SK-N-SH (cell line): ENCODE measurements around the gene CDKL4.

ENCODE experiments used
- CTCF ChIP-seq: fragments of 200-600 bp; sonication (generic); IDR thresholded peaks from 2 replicates; pipeline ENCODE4 v1.6.1; 2017; ENCODE audit warnings: antibody characterized with exemption, mild to moderate bottlenecking, moderate library complexity
- GABPA ChIP-seq: IDR thresholded peaks from 2 replicates; pipeline ENCODE4 v1.4.0; 2012; ENCODE audit warnings: low read depth, mild to moderate bottlenecking
- MXI1 ChIP-seq: IDR thresholded peaks from 2 replicates; pipeline ENCODE4 v1.6.1; 2012; ENCODE audit warnings: mild to moderate bottlenecking, low read depth, low read length, improper control_type of control experiment
- SIN3A ChIP-seq: IDR thresholded peaks from 2 replicates; pipeline ENCODE4 v1.6.1; 2012; ENCODE audit warnings: low read depth, mild to moderate bottlenecking, low read length, moderate library complexity, borderline replicate concordance
- TAF1 ChIP-seq: IDR thresholded peaks from 2 replicates; pipeline ENCODE4 v1.6.1; 2012; ENCODE audit warnings: low read depth, mild to moderate bottlenecking, low read length, moderate library complexity, borderline replicate concordance

DNA sequence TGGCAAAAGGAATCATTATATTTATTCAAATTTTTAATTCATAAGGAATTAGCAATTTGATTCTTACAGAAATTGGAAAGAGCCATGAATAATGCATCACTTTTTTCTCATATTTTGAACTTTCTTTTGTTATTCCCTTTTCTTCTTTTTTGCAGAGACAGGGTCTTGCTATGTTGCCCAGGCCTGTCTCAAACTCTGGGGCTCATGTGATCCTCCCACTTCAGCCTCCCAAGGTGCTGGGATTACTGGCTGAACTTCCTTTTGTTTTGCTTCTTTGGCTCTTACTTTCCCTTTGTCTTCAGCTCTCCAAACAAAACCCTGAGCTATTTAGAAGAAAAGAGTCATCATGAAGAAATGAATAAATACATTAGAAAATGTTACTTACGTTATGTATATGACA is 30.8 kb downstream of the CDKL4 start:
- TF ChIP-seq CTCF (no peak), SIN3A (no peak), MXI1 (no peak), GABPA (no peak), TAF1 (no peak)
